ENCODE results near the gene NUDT14. TPM values are rescaled to one million over a fixed set of nuclear protein-coding genes. Genes with fewer than 3 reads are reported as not detected.

Gene NUDT14
- total RNA-seq, 1 experiment from 2014 or later = 50.8 TPM

DNA sequence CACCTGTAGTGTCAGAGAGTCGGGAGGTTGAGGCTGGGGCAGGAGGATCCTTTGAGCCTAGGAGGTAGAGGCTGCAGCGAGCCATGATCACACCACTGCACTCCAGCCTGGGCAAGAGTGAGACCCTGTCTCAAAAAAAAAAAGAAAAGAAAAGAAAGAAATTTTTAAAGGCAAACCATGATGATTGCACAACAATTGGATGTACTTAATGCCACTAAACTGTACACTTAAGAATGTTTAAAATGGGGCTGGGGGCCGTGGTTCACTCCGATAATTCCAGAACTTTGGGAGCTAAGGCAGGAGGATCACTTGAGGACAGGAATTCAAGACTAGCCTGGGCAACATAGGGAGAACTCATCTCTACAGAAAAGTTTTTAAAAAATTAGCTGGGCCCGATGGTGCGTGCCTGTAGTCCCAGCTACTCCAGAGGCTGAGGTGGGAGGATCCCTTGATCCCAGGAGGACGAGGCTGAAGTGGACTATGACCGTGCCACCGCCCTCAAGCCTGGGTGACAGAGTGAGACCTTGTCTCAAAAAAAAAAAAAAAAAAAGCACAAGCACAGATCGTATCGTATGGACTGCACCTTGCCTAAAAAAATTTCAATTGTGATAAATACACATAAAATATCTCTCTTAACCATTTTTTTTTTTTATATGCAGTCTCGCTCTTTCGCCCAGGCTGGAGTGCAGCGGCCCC lies 45.3 kb downstream of the NUDT14 start:
- CTCF ChIA-PET = interaction anchor here (0.6 kb wide), 1 partner anchor 38 kb away, joined by 4 read pairs; no protein-coding TSS in a partner anchor
- intact Hi-C loops (cut with micrococcal nuclease) = no loop called here
- no TSS peak for BruUV-seq (replicated peaks)

DNA sequence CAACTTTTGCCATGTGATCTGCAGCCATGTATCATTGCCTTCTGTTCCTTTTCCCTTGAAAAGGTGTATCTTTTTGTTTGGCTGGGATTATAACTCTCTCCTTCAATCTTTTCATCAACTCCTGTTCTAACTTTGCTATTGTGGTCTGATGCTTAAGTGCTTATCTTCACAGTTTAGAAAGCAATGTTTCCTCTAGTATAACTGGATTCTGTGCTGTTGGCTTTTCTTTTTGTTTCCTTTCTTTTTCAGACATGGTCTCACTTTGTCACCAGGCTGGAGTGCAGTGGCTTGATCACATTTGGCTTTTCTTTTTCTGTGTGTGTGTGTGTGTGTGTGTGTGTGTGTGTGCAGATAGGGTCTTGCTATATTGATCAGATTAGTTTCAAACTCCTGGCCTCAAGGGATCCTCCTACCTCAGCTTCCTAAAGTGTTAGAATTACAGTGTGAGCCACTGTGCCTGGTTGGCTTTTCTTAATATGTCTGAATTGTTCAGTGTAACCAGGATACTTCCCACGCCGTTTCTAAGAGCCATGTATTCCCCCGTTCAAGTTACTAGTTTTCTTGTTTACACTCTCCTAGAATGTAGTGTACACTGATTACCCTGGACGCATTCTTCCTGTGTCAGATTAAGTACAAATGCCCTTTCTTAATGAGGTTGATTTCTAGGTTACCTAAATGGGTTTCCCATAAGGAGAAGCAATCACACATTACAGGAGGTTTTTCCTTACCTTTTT lies 48.0 kb downstream of the NUDT14 start:
- H3K27ac ChIP-seq (ENCODE audit: low read length) = no peak overlapping the region
- H3K27me3 ChIP-seq (ENCODE audit: low read length) = no peaks in the 10 kb centered on the region
- ChIA-PET POLR2A (ENCODE audit: unreplicated experiment) (no interaction called here), CTCF (no interaction called here)
- H3K4me1 ChIP-seq (ENCODE audit: insufficient read depth, low read length) = no peaks in the 10 kb centered on the region
- no peaks in the 10 kb centered on the region for H3K36me3 ChIP-seq (ENCODE audit: low read depth, low read length)
- intact Hi-C loops (cut with micrococcal nuclease) = no loop called here
- H3F3A ChIP-seq (ENCODE audit: low read length, unreplicated experiment) = no peaks in the 10 kb centered on the region
- no peaks in the 10 kb centered on the region for H3K79me2 ChIP-seq (ENCODE audit: low read length)
- TF ChIP-seq EZH2 (IDR thresholded peaks at IDR 0.05; ENCODE audit: low read length, unreplicated experiment) (no peak), EZH2phosphoT487 (IDR thresholded peaks at IDR 0.05; ENCODE audit: borderline replicate concordance, low read length) (no peak)
- TF ChIP-seq, protein P1, sequence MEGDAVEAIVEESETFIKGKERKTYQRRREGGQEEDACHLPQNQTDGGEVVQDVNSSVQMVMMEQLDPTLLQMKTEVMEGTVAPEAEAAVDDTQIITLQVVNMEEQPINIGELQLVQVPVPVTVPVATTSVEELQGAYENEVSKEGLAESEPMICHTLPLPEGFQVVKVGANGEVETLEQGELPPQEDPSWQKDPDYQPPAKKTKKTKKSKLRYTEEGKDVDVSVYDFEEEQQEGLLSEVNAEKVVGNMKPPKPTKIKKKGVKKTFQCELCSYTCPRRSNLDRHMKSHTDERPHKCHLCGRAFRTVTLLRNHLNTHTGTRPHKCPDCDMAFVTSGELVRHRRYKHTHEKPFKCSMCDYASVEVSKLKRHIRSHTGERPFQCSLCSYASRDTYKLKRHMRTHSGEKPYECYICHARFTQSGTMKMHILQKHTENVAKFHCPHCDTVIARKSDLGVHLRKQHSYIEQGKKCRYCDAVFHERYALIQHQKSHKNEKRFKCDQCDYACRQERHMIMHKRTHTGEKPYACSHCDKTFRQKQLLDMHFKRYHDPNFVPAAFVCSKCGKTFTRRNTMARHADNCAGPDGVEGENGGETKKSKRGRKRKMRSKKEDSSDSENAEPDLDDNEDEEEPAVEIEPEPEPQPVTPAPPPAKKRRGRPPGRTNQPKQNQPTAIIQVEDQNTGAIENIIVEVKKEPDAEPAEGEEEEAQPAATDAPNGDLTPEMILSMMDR (conservative IDR thresholded peaks at IDR 0.05; ENCODE audit: low read depth, low read length) = no peak
- H3K9me2 ChIP-seq (replicated peaks; ENCODE audit: low read length) = no peaks in the 10 kb centered on the region
- DNase-seq = no peak
- no peaks in the 10 kb centered on the region for H4K20me1 ChIP-seq (ENCODE audit: low read length)
- H2AFZ ChIP-seq (ENCODE audit: low read length) = no peak overlapping the region
- peaks cover 10% of the 10 kb centered on the region; the same call in 1 of the 2 replicates for H3K9me3 ChIP-seq (ENCODE audit: low read length)
- no peak overlapping the region for H3K4me2 ChIP-seq (ENCODE audit: low read length)
- no peak overlapping the region for H3K4me3 ChIP-seq (ENCODE audit: low read length)
- no TSS peak for BruUV-seq (replicated peaks)
- no peak for ATAC-seq
- H3K9ac ChIP-seq (ENCODE audit: low read length) = no peak overlapping the region

More for the DNA sequence above, 45.3 kb downstream of the NUDT14 start:
- no peak for DNase-seq
- no peaks in the 10 kb centered on the region for H3F3A ChIP-seq (ENCODE audit: low read length, unreplicated experiment)
- H3K27ac ChIP-seq (ENCODE audit: low read length) = no peak overlapping the region
- H3K4me1 ChIP-seq (ENCODE audit: insufficient read depth, low read length) = no peaks in the 10 kb centered on the region
- peaks cover 10% of the 10 kb centered on the region; the same call in 1 of the 2 replicates for H3K9me3 ChIP-seq (ENCODE audit: low read length)
- no peaks in the 10 kb centered on the region for H3K27me3 ChIP-seq (ENCODE audit: low read length)
- POLR2A ChIA-PET (ENCODE audit: unreplicated experiment) = no interaction called here
- no peaks in the 10 kb centered on the region for H3K36me3 ChIP-seq (ENCODE audit: low read depth, low read length)
- H3K79me2 ChIP-seq (ENCODE audit: low read length) = no peaks in the 10 kb centered on the region
- H3K4me3 ChIP-seq (ENCODE audit: low read length) = no peak overlapping the region
- H4K20me1 ChIP-seq (ENCODE audit: low read length) = no peaks in the 10 kb centered on the region
- H3K4me2 ChIP-seq (ENCODE audit: low read length) = no peak overlapping the region
- no peak for ATAC-seq
- H2AFZ ChIP-seq (ENCODE audit: low read length) = no peak overlapping the region
- H3K9me2 ChIP-seq (replicated peaks; ENCODE audit: low read length) = no peaks in the 10 kb centered on the region
- H3K9ac ChIP-seq (ENCODE audit: low read length) = no peak overlapping the region
- TF ChIP-seq, protein P1 (conservative IDR thresholded peaks at IDR 0.05; ENCODE audit: low read depth, low read length) = no peak
- TF ChIP-seq EZH2 (IDR thresholded peaks at IDR 0.05; ENCODE audit: low read length, unreplicated experiment) (no peak), EZH2phosphoT487 (IDR thresholded peaks at IDR 0.05; ENCODE audit: borderline replicate concordance, low read length) (no peak)

DNA sequence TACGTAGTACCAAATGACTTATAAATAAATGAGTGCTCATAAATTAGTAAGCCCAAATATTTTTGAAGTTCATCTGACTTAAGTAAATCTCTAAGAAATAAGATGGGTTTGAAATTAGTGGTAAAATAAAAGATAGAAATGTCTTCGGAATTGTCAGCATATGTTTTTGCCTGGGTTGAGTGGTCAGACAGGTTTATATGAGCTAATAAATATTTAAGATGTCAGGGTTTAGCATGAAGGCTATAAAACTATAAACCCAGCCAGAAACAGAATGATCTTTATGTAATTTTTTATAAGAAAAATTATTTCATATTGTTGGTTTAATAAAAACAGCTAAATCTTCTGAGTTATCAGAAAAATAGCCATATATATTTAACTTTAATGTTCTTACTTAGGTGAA lies 49.9 kb downstream of the NUDT14 start:
- Histone ChIP-seq H3K4me3 (ENCODE audit: low read length) (no peak overlapping the region), H3K4me1 (ENCODE audit: insufficient read depth, low read length) (no peaks in the 10 kb centered on the region), H2AFZ (ENCODE audit: low read length) (no peak overlapping the region), H3K36me3 (ENCODE audit: low read depth, low read length) (no peaks in the 10 kb centered on the region), H3K9ac (ENCODE audit: low read length) (no peak overlapping the region), H4K20me1 (ENCODE audit: low read length) (no peaks in the 10 kb centered on the region), H3K4me2 (ENCODE audit: low read length) (no peak overlapping the region), H3K27ac (ENCODE audit: low read length) (no peak overlapping the region), H3F3A (ENCODE audit: low read length, unreplicated experiment) (no peaks in the 10 kb centered on the region), H3K79me2 (ENCODE audit: low read length) (no peaks in the 10 kb centered on the region), H3K27me3 (ENCODE audit: low read length) (no peaks in the 10 kb centered on the region), H3K9me3 (ENCODE audit: low read length) (peaks cover 10% of the 10 kb centered on the region; the same call in 1 of the 2 replicates), H3K9me2 (replicated peaks; ENCODE audit: low read length) (no peaks in the 10 kb centered on the region)
- intact Hi-C loops (cut with micrococcal nuclease) = no loop called here
- DNase-seq (no peak), ATAC-seq (no peak)
- ChIA-PET POLR2A (ENCODE audit: unreplicated experiment) (no interaction called here), CTCF (interaction anchor here (0.6 kb wide), 1 partner anchor 24 kb away, joined by 3 read pairs; no protein-coding TSS in a partner anchor)
- no peak for TF ChIP-seq EZH2phosphoT487 (IDR thresholded peaks at IDR 0.05; ENCODE audit: borderline replicate concordance, low read length)
- no TSS peak for BruUV-seq (replicated peaks)

All from PC-3 (cell line).